GM23338 (cell line): ENCODE measurements around the gene IWS1.

ENCODE experiments used
- EZH2 ChIP-seq: fragments of 200-600 bp; sonication (generic); IDR thresholded peaks from one replicate; pipeline ENCODE4 v1.8.0; 2017; ENCODE audit warnings: antibody characterized with exemption, mild to moderate bottlenecking, low read depth; ENCODE audit not compliant: unreplicated experiment
- JUNB ChIP-seq: IDR thresholded peaks from one replicate; pipeline ENCODE4 v1.6.1; 2016; ENCODE audit warnings: antibody characterized with exemption; ENCODE audit not compliant: unreplicated experiment
- POLR2AphosphoS5 ChIP-seq: IDR thresholded peaks from 2 replicates; pipeline ENCODE4 v1.6.1; 2016; ENCODE audit warnings: antibody characterized with exemption, low read depth
- ZNF331 ChIP-seq: fragments of 250-450 bp; sonication (Bioruptor Pico); IDR thresholded peaks from 2 replicates; pipeline ENCODE4 v1.5.0; 2020; ENCODE audit warnings: low read depth, mild to moderate bottlenecking, moderate library complexity
- TF ChIP-seq, protein P1 (sequence below), 2 experiments: fragments of 200-600 bp in 1 of 2; sonication (generic) in 1 of 2; conservative IDR thresholded peaks; 2 replicates each; pipeline versions ENCODE4 v1.5.1 to v1.6.1; 2016 to 2017; ENCODE audit warnings: antibody characterized with exemption in 2 of 2, low read depth in 2 of 2, mild to moderate bottlenecking in 2 of 2, moderate library complexity in 1 of 2

DNA sequence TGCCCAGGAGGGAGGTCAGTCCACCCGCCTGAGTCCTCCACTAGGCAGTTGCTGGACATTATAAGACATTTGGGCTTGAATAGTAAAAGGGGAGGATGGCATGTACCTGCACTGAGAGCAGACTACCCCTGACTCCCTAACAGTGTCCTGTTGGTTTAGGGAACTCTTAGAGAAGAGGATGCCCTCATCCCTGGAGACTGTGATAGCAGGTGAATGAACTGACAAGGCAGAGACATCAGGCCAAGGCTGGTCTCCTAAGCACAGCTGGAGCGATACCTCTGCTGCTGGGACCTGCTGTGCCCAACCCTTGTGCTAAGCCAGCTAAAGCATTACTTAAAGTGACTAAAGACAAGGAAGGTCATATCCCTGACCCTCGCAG lies 73.3 kb downstream of the IWS1 start:
- no peak for TF ChIP-seq EZH2
- TF ChIP-seq, protein P1, sequence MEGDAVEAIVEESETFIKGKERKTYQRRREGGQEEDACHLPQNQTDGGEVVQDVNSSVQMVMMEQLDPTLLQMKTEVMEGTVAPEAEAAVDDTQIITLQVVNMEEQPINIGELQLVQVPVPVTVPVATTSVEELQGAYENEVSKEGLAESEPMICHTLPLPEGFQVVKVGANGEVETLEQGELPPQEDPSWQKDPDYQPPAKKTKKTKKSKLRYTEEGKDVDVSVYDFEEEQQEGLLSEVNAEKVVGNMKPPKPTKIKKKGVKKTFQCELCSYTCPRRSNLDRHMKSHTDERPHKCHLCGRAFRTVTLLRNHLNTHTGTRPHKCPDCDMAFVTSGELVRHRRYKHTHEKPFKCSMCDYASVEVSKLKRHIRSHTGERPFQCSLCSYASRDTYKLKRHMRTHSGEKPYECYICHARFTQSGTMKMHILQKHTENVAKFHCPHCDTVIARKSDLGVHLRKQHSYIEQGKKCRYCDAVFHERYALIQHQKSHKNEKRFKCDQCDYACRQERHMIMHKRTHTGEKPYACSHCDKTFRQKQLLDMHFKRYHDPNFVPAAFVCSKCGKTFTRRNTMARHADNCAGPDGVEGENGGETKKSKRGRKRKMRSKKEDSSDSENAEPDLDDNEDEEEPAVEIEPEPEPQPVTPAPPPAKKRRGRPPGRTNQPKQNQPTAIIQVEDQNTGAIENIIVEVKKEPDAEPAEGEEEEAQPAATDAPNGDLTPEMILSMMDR (conservative IDR thresholded peaks at IDR 0.05; ENCODE audit: low read depth in 2 of 2): no peak
- TF ChIP-seq POLR2AphosphoS5: no peak
- no peak for TF ChIP-seq JUNB
- TF ChIP-seq ZNF331 (CRISPR knock-in tag): no peak
